CD4-positive, alpha-beta T cell treated with Interferon alpha-2 for 1 hour (primary cell): Measurements from ENCODE around the gene OR2AP1.
"Not testable (repeated sequence)": the region's sequence is repeated elsewhere in the genome, so short reads cannot be mapped to it uniquely, and the experiment has no call there.

ENCODE experiments used
- DNase-seq, 2 donors: peaks; one replicate each; pipeline ENCODE4 v3.0.0-alpha.2; 2020 to 2022

Gene OR2AP1

DNA sequence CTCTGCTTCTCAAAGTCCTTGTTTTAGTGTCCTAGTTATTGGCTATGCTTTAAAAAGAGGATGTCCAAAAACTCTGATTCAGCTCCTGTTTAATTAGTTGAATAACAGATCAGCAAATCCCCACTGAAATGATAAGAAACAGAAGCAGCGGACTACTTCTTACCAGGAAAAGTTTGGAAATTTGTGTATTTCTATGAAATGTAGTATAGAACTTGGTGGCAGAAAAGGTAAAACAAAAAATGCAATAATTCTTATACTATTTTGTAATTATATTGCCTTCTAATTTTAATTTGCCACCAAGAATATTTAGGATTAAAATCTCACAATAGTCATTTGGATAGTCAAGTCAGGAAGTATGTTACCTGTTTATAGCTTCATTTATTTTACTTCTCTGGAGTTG is at the start of gene OR2AP1:
TSS of gene OR2AP1 (plus strand) at position 301 of the 400 bp plus-strand sequence. CDS start 1,947 bp downstream, outside the sequence.
- no peak for DNase-seq

DNA sequence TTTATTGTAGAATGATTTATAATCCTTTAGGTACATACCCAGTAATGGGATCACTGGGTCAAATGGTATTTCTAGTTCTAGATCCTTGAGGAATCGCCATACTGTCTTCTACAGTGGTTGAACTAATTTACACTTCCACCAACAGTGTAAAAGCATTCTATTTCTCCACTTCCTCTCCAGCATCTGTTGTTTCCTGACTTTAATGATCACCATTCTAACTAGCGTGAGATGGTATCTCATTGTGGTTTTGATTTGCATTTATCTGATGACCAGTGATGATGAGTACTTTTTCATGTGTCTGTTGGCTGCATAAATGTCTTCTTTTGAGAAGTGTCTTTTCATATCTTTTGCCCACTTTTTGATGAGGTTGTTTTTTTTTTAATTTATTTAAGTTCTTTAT is 24.0 kb upstream of the OR2AP1 start:
- DNase-seq: not testable (repeated sequence)

DNA sequence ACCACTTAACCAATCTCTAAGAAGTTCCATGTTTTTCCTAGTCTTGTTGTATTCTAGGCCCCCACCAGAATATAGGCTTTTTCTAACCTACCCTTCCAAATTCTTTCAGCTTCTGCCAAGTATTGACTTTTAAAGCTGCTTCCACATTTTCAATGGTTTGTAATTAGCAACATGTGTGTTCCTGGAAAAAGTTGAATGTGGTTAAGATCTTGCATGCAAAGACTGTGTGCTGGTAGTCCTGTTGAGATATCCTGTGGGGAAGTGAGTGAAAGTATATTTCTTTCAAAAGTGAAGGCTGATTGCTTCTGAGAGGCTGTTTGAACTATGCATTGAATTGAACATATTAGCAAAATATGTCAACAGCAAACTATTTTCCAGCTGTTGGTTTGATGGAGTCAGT is 23.5 kb upstream of the OR2AP1 start:
- DNase-seq: no peak

DNA sequence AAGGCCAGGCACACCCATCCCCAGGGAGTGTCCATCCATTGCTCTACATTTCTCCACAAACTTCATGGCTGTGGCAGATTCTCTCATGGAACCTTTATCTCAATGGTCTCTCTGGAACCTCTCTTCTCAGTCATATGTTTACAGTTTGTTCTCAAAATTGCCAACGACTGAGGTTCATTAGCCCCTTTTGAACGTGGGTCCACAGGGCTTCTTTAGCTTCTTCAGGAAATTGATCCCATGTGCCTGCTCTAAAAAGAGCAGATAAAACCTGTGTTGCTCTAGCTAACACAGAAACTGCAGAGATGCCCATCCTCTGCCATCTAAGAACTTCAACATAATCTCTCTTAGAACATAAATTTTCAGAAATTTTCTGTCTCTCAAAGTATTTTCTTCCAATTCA is 23.0 kb upstream of the OR2AP1 start, which contains the start of gene OR6C4:
TSS of gene OR6C4 (plus strand) at position 301 of the 400 bp plus-strand sequence. CDS start 1,625 bp downstream, outside the sequence.
- DNase-seq: no peak

DNA sequence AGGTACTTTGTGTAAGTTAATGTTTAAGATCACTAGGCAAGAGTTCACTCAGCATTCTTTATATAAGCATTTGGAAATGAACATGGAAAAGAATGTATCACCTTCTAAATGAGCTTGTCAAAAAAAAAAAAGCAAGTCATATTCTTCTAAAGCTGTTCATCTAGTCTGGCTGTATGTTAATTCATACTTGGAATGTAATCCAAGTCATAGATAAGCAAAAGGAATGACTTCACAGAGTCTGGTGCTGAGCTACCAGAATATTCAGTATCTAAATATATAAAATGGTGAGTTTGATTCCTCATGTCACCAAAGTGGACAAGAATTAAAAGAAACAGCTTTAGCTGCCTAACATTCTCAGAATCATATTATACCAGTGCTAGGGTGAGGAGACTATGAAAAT is 18.0 kb upstream of the OR2AP1 start:
- DNase-seq: no peak

DNA sequence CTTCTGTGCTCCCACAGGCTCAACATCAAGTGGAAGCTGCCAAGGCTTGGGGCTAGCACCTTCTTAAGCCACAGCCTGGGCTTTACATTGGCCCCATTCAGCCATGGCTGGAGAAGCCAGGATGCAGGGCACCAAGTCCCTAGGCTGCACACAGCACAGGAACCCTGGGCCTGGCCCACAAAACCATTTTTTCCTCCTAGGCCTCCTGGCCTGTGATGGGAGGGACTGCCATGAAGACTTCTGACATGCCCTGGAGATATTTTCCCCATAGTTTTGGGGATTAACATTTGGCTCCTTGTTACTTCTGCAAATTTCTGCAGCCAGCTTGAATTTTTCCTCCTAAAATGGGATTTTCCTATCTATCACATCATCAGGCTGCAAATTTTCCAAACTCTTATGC is 2.2 kb upstream of the OR2AP1 start:
- not testable (repeated sequence) for DNase-seq

DNA sequence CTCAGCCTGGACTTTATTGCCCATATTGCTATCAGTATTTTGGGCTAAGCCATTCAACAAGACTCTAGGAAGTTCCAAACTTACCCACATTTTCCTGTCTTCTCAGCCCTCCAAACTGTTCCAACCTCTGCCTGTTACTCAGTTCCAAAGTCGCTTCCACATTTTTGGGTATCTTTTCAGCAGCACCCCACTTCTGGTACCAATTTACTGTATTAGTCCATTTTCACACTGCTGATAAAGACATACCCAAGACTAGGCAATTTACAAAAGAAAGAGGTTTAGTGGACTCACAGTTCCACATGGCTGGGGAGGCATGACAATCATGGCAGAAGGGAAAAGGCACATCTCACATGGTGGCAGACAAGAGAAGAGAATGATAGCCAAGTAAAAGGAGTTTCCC is 1.6 kb upstream of the OR2AP1 start:
- DNase-seq: not testable (repeated sequence)

DNA sequence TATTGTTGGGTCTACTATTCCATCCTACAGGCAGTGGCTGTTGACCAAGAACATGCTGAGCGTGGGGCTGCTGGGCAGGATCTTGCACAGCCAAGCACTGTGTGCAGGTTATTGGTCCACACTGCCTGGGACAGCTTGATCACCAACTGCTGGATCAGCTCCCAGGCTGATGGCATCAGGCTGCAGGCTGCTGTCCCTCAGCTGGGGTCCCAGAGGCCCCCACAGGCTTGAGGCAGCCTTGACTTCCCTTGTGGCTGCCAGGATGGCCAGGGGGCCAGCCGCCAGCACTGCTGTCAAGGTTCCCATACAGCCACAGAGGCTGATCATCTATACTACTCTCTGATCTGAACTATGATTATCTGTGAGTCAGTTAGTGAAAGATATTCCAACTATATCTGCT is 9.8 kb downstream of the OR2AP1 start:
- no peak for DNase-seq

DNA sequence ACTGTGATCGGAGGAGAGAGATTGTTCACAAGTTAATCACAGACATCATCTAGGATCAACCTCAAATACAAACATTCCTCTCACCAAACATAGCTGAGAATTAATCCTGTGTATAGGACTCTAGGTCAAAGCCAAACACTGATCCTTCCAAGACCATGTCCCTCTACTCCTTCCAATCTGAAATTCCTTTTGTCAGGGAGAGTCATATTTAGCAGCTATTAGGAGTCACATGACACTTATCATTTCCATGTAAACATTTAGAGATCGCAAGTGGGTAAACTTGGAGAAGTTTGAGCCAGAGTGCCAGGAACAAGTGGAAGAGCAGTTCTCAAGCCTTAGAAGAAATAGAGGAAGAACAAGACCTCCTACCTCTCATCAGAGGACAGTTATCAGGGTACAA is 13.5 kb downstream of the OR2AP1 start:
- no peak for DNase-seq

DNA sequence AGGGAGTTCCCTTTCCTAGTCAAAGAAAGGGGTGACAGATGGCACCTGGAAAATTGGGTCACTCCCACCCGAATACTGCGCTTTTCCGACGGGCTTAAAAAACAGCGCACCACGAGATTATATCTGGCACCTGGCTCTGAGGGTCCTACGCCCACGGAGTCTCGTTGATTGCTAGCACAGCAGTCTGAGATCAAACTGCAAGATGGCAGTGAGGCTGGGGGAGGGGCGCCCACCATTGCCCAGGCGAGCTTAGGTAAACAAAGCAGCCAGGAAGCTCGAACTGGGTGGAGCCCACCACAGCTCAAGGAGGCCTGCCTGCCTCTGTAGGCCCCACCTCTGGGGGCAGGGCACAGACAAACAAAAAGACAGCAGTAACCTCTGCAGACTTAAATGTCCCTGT is 17.9 kb downstream of the OR2AP1 start:
- DNase-seq: not testable (repeated sequence)

DNA sequence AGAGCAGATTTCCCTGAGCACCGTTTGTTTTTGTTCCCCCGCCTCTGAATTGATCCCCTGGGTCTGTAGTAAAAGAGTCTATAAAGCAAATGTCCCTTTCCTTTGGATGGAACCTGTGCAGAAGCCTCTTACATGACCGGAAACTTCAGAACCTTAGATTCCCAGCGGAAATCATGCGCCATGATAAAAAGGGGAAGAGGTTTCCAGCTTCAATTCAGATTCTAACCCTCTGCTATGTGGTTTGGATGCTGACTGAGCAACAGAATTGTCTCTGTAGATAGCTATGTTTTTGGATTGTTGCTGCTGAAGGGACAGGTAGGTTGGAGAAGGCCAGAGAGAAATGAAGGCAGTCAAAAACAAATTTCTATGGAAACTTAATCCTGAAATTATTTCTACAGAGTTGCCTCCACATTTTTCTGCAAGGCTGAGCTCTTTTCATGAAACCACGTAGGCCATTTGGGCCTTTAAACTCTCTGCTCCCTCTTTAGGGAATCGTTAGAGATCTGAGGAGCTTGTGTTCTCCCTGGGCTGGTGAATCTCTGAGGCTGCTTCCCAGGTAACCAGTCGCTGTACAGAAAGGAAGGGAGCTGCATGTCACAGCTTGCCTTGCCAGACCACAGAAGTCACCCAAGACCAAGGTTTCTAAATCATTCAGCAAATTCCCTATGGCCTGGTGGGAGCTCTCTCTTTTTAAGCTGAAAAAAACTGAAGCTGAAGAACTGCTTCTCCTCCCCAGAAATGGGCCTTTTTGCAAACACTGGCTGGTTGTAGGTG is 35.7 kb downstream of the OR2AP1 start:
- no peak for DNase-seq

DNA sequence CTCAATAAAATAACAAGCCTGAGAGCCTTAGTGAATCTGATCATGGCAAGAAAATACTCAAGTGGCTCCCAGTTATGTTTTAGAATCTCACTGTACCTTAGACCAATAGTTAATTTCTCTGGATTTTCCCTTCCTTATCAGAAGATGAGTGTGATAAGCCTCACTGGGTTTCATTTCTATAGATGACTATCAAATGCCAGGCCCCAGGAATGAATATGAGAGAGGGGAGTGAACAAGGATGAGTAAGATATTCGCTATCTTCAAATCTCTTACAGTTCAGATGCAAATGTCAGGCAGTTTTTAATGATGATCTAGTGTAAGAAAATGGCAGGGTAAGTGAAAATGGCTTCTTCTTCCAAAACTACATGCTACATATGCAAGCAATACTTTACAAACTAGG is 38.3 kb downstream of the OR2AP1 start:
- no peak for DNase-seq

DNA sequence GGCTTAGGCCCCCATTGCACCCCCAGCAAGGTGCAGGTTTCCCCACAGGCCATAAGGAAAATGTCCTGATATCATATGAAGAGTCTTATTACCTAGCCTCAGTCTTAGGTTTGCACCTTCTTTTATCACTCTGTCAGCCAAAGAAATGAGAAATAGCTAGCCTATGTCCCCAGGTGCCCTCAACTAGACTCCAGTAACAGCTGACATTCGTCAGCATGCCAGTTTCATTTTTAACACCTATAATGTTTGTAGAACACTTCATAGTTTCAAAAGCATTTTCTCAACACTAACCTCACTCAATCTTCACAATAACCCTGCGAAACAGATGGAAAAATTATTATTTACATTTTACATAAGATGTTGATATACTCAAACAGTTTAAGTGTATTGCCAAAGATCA is 40.4 kb downstream of the OR2AP1 start:
- DNase-seq: no peak

DNA sequence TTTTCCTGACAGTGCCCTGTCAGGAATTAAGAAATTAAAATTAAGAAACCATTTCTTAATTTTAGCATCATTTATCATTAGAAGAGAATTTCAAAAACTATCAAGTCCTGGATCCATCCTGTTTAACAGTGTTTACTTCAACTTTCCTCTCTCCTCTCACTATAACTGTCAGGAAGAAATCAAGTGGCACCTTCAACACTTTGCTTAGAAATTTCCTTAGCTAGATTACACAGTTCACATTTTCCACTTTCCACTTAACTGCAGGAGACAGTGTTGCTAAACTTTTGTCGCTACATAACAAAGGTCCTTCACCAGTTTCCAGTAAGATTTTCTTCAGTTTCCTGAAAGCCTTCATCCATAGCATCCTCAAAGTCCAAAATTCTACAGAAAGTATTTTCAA is 42.5 kb downstream of the OR2AP1 start:
- no peak for DNase-seq

DNA sequence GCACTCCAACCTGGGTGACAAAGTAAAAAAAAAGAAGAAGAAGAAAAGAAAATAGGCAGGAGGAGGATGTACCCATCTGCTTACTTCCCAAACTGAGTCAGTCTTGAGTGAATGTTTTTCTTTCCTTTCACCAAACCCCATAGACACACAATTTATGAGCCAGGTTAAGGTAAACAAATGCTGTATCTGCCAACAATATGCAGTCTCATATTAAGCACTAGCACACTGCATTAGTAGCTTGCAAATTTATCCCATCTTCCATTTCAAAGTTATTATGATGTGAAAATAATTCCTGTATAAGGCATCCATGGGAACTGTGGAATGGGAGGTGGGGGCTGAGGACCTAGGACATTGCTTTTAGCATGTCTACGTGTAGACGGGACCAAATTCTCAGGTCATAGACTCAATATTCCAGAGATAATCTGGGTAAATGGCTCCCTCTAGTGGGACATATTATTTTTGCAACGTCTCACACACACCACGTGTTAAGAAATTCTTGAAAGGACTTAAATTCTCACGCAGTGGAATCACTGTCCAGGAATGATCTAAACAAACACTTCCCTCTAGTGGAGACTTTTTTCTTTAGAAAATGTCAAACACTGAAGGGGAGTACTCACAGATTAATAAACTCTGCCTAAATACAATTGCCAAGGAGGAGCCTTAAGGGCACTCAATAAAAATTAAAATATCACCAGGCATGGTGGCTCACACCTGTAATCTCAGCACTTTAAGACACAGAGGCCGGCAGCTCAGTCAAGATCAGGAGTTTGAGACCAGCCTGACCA is 47.3 kb downstream of the OR2AP1 start:
- peak; percentile 53 to 81 for DNase-seq

DNA sequence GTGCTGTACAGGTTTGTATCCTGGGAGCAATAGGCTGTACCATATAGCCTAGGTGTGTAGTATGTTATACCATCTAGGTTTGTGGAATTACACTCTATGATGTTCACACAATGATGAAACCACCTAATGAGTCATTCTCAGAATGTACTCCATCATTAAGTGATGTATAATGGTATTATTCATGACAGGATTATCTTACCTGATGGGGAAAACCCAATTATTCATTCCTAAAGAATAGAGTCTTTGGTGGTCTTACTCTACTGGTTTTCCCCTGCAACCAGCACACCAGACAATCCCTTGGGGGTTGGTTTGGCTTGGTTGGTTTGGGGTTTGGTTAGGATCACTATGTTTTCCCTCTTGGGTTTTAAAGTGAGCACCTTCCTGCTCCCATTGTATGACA is 51.8 kb downstream of the OR2AP1 start:
- DNase-seq: no peak
